ENCODE data around the gene RPL9.
"Not testable (repeated sequence)": the region's sequence is repeated elsewhere in the genome, so short reads cannot be mapped to it uniquely, and the experiment has no call there.

The RPL9 gene

GRCh38 chr4:39425297-39425696 lies 33.4 kb downstream of the RPL9 start:
- DNase-seq (ENCODE audit: low read depth, low spot score); H3K4me1 ChIP-seq (ENCODE audit: control insufficient read depth, insufficient read depth, low read length); H3K9me3 ChIP-seq (ENCODE audit: control insufficient read depth, insufficient read depth, low read length); H3K36me3 ChIP-seq (ENCODE audit: control insufficient read depth, insufficient read depth, low read length); H3K27me3 ChIP-seq (ENCODE audit: control insufficient read depth, insufficient read depth, low read length); H3K4me3 ChIP-seq (ENCODE audit: low read length); H3K27ac ChIP-seq (ENCODE audit: low read length): not testable (repeated sequence)
- no CpG with 5 or more reads among the region's 1 CpG for WGBS (ENCODE audit: insufficient coverage, insufficient read length)

- no CpG with 5 or more reads among the region's 3 CpGs for WGBS (ENCODE audit: insufficient coverage, insufficient read length)
Measured at GRCh38 chr4:39422247-39422646, 36.5 kb downstream of the RPL9 start.

GRCh38 chr4:39415678-39416283 lies 42.9 kb downstream of the RPL9 start:
- no peak for DNase-seq (ENCODE audit: low read depth, low spot score)
- WGBS (ENCODE audit: insufficient coverage, insufficient read length), result no CpG with 5 or more reads among the region's 2 CpGs
- Histone ChIP-seq H3K36me3 (ENCODE audit: control insufficient read depth, insufficient read depth, low read length) (no peaks in the 10 kb centered on the region), H3K27me3 (ENCODE audit: control insufficient read depth, insufficient read depth, low read length) (no peaks in the 10 kb centered on the region), H3K4me1 (ENCODE audit: control insufficient read depth, insufficient read depth, low read length) (no peaks in the 10 kb centered on the region), H3K4me3 (ENCODE audit: low read length) (no peak overlapping the region), H3K9me3 (ENCODE audit: control insufficient read depth, insufficient read depth, low read length) (no peaks in the 10 kb centered on the region), H3K27ac (ENCODE audit: low read length) (no peak overlapping the region)

More at GRCh38 chr4:39422247-39422646, 36.5 kb downstream of the RPL9 start:
- Histone ChIP-seq H3K36me3 (ENCODE audit: control insufficient read depth, insufficient read depth, low read length) (no peaks in the 10 kb centered on the region), H3K27ac (ENCODE audit: low read length) (no peak overlapping the region), H3K27me3 (ENCODE audit: control insufficient read depth, insufficient read depth, low read length) (no peaks in the 10 kb centered on the region), H3K9me3 (ENCODE audit: control insufficient read depth, insufficient read depth, low read length) (no peaks in the 10 kb centered on the region), H3K4me1 (ENCODE audit: control insufficient read depth, insufficient read depth, low read length) (no peaks in the 10 kb centered on the region), H3K4me3 (ENCODE audit: low read length) (no peak overlapping the region)
- no peak for DNase-seq (ENCODE audit: low read depth, low spot score)

GRCh38 chr4:39411561-39411960 lies 47.2 kb downstream of the RPL9 start:
- H3K4me1 ChIP-seq (ENCODE audit: control insufficient read depth, insufficient read depth, low read length); H3K4me3 ChIP-seq (ENCODE audit: low read length); DNase-seq (ENCODE audit: low read depth, low spot score); H3K27me3 ChIP-seq (ENCODE audit: control insufficient read depth, insufficient read depth, low read length); H3K9me3 ChIP-seq (ENCODE audit: control insufficient read depth, insufficient read depth, low read length); H3K27ac ChIP-seq (ENCODE audit: low read length); H3K36me3 ChIP-seq (ENCODE audit: control insufficient read depth, insufficient read depth, low read length): not testable (repeated sequence)
- no CpG with 5 or more reads among the region's 8 CpGs for WGBS (ENCODE audit: insufficient coverage, insufficient read length)

GRCh38 chr4:39410415-39410814 lies 48.3 kb downstream of the RPL9 start:
- no peak overlapping the region for H3K4me3 ChIP-seq (ENCODE audit: low read length)
- no peak for DNase-seq (ENCODE audit: low read depth, low spot score)
- H3K27ac ChIP-seq (ENCODE audit: low read length), result no peak overlapping the region
- no peaks in the 10 kb centered on the region for H3K27me3 ChIP-seq (ENCODE audit: control insufficient read depth, insufficient read depth, low read length)
- no peaks in the 10 kb centered on the region for H3K9me3 ChIP-seq (ENCODE audit: control insufficient read depth, insufficient read depth, low read length)
- no peaks in the 10 kb centered on the region for H3K4me1 ChIP-seq (ENCODE audit: control insufficient read depth, insufficient read depth, low read length)
- WGBS (ENCODE audit: insufficient coverage, insufficient read length), result no CpG with 5 or more reads among the region's 5 CpGs
- no peaks in the 10 kb centered on the region for H3K36me3 ChIP-seq (ENCODE audit: control insufficient read depth, insufficient read depth, low read length)

GRCh38 chr4:39407584-39407885 lies 51.2 kb downstream of the RPL9 start:
- Histone ChIP-seq H3K4me1 (ENCODE audit: control insufficient read depth, insufficient read depth, low read length) (no peaks in the 10 kb centered on the region), H3K27ac (ENCODE audit: low read length) (no peak overlapping the region), H3K27me3 (ENCODE audit: control insufficient read depth, insufficient read depth, low read length) (no peaks in the 10 kb centered on the region), H3K9me3 (ENCODE audit: control insufficient read depth, insufficient read depth, low read length) (no peaks in the 10 kb centered on the region), H3K4me3 (ENCODE audit: low read length) (no peak overlapping the region), H3K36me3 (ENCODE audit: control insufficient read depth, insufficient read depth, low read length) (no peaks in the 10 kb centered on the region)
- no CpG with 5 or more reads among the region's 1 CpG for WGBS (ENCODE audit: insufficient coverage, insufficient read length)
- no peak for DNase-seq (ENCODE audit: low read depth, low spot score)

GRCh38 chr4:39406763-39407583 lies 51.7 kb downstream of the RPL9 start, which contains the start of gene KLB:
Gene KLB, plus strand, starts transcription at chr4:39406930. Its CDS starts 20 bp downstream, at chr4:39406950.
- Histone ChIP-seq H3K4me1 (ENCODE audit: control insufficient read depth, insufficient read depth, low read length) (no peaks in the 10 kb centered on the region), H3K27ac (ENCODE audit: low read length) (no peak within 1 kb of the TSS), H3K27me3 (ENCODE audit: control insufficient read depth, insufficient read depth, low read length) (no peaks in the 10 kb centered on the region), H3K4me3 (ENCODE audit: low read length) (no peak within 1 kb of the TSS), H3K36me3 (ENCODE audit: control insufficient read depth, insufficient read depth, low read length) (no peaks in the 10 kb centered on the region), H3K9me3 (ENCODE audit: control insufficient read depth, insufficient read depth, low read length) (no peaks in the 10 kb centered on the region)
- WGBS (ENCODE audit: insufficient coverage, insufficient read length), result no CpG with 5 or more reads among the region's 12 CpGs
- DNase-seq (ENCODE audit: low read depth, low spot score), result no peak
